GM21723 (cell line): Measurements from ENCODE around the gene PWWP2B.
A peak's percentile ranks its signal among the peaks of the same experiment; 100 is the strongest.
"Not testable (repeated sequence)": the region's sequence is repeated elsewhere in the genome, so short reads cannot be mapped to it uniquely, and the experiment has no call there.

Source experiments
- ATAC-seq: cut with Tn5 transposase; IDR thresholded peaks from one replicate; pipeline ENCODE4 v1.9.1; 2021; ENCODE audit warnings: mild to moderate bottlenecking, moderate library complexity; ENCODE audit not compliant: unreplicated experiment

PWWP2B gene

DNA sequence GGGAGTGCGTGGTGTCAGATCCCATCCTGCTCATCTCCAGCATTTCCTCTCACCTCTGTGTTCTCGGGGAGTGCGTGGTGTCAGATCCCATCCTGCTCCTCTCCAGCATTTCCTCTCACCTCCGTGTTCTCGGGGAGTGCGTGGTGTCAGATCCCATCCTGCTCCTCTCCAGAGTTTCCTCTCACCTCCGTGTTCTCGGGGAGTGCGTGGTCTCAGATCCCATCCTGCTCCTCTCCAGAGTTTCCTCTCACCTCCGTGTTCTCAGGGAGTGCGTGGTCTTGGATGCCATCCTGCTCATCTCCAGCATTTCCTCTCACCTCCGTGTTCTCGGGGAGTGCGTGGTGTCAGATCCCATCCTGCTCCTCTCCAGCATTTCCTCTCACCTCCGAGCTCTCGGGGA, 18.0 kb upstream of the PWWP2B start:
- not testable (repeated sequence) for ATAC-seq

DNA sequence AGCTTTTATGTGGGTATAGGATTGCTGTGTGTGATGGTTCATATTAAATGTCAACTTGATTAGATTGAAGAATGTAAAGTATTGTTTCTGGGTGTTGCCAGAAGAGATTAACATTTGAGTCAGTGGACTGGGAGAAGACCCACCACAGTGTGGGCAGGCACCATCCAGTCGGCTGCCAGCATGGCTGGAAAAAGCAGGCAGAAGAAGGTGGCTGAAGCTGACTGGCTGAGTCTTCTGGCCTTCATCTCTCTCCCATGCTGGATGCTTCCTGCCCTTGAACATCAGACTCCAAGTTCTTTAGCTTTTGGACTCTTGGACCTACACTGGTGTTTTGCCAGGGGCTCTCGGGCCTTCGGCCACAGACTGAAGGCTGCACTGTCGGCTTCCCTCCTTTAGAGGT, 16.0 kb upstream of the PWWP2B start:
- not testable (repeated sequence) for ATAC-seq

DNA sequence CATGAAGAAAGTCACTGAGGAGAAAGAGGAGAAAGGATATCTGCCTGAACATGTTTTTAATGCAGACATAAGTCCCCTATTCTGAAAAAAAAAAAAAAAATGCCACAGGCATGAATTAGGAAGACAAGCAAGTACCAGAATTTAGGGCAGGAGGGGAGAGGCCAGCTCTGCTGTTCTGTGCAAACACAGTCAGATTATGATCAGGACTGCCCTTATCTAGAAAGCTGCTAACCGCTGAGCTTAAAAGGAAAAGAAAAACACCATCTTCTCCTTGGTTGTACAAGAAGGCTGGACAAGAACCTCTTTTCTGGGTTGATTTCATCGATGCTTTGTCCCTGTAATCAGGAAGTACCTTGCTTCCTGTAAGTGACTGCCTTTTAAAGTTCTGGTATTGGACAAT, 15.3 kb upstream of the PWWP2B start:
- ATAC-seq = no peak

DNA sequence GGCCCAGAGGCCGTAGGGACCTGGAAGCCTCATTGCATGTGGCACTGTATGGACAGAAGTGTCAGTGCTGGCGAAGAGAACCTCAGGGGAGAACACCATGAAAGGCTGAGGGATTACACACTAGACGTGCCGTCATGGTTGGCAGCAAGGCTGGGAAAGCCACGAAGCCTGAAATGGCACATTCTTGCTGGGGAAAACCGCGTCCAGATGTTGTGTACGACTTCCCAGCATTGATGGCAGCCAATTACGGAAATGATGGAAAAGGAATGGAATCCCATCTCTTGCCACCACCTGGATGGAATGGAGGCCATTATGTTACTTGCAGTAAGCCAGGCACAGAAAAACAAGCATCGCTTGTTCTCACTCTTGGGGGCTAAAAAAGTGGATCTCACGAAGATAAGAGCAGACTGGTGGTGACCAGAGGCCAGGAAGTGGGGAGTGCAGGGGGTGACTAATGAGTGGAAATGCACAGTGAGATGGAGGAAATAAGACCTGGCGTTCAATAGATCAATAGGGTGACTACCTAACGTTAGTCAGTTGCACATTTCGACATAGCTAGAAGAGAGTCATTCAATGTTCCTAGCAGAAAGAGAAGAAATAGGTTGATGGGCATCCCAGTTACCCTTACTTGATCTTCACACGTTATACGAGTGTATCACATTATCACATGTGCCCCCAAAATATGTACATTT, 14.6 kb upstream of the PWWP2B start:
- no peak for ATAC-seq

DNA sequence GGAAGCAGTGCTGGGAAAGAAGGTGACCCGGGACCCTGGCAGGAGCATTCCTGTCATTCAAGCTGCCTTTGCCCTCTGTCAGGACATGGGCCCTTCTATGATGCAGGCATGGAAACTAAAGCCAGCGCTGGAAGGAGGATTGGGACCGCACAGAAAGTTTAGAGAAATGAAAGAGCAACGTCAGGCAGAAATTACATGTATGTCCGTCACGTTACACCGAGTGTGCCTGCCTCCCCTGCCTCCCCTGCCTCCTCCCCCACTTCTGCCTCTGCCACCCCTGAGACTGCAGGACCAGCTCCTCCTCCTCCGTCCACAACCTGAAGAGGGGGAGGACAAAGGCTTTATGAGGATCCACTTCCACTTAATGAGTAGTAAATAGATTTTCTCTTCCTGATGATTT, 13.9 kb upstream of the PWWP2B start:
- ATAC-seq = no peak

DNA sequence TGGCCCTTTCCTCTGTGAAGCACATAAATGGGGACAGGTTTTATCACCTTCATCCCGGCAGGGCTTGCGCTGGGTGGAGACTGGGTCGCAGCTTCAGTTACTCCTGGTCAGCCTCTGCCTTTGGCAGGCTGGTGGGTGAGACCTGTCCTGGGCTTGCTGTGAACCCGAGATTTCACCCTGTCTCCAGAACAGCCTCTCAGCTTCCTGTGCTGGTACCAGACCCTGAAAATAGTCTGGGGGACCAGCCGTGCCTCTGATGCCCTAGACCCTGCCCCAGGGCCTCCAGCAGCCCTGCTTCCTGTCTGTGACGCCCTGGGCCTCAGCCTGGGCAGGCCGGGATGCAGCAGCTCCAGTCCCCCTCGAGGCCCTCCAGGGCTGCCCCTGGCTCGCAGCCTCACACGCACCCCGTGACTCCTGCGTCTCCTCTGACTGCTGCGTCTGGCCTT, 13.2 kb upstream of the PWWP2B start:
- no peak for ATAC-seq

DNA sequence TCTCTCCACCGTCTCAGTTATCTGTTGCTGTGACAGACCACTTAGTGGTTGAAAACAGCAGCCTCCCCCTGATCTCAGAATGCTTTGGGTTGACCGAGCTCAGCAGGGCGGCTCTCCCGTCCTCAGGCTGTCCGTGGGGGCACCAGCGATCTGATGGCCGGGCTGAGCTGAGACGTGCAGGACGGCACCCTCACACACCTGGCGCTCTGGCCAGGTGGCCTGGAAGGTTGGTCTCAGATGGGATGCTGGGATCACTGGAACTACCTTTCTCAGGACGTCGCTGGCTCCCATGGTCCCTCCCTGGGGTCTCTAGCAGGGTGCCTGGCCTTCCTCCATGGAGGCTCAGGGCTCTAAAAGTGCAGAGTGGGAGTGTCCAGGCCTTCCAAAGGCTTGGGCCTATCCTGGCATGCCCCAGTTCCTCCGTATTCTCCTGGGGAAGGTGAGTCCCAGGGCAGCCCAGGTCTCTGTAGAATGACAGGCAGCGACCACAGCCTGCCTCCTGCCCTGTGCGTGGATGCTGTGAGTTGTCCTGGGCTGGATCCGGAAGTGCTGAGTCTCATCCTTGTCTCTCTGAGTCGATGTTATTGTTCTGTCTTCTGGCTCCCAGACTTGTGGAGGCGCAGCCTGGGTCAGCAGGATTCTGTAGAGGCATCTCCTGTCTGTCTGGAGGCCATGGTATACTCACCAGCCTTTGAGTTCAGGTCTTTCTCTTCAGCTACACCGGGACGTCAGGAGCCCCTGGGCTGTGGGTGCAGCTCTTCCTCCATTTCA, 12.2 kb upstream of the PWWP2B start:
- ATAC-seq = no peak

DNA sequence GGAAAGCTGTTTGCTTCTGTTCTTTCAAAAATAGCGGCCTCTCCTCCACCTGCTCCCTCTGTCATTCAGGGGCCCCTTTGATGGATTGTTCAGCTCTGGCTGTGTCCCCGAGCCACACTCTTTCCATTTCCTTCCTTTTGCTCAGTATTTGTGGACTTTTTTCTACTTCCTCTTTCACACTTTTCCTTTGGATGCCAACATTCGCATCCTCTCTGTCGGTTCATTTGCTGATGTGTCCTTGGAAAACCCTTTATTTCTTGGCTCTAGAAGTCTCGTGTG, 11.7 kb upstream of the PWWP2B start:
- no peak for ATAC-seq

DNA sequence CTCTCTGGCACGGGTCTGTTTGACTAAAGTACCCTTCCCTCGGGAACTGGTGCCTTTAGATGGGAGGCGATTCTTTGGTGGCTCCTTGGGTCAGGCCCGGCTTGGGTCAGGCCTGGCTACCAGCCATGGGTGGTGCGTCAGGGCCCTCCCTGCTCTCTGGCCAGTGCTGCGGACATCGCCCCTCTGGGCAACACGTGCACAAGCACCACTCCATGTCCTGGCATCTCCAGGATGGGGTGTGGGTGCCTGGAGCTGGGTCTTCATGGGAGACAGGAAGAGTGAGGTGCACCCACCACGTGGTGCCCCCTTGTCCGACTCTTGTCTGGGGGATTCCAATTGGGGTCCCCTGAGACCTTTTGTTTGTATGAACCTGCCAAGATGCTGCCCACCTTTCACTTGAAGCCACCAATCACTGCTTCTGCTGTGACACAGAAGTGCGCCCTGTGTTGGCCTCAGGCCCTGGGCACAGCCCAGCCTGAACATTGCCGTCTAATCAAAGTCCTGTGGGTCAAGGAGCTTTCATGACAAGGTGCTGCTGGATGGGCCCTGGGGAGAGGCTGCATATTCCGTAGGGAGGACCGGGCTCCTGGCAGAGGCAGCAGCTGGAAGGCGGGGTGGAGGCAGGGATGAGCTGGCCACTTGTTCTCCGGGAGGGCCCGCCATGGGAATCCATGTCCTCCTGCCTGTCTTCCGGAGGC, 11.1 kb upstream of the PWWP2B start:
- ATAC-seq = no peak

DNA sequence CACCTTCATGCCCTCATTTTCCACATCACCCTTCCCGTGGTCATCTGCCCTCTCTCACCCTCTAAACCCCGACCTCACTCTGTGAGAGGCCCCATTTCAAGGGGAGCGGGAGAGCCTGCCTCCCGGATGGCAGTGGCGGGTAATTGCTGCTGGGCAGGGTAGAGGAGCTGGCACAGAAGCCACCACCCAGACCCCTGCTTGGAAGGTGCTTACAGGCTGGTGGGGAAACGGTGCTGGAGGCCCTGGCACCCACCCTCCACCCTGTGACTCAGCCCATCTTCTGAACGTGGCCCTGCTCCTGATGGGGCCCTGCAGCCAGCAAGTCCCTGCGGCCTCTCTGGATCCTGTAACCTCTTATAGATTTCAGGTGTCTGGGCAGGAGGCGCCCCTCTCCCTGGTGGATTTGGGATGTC, 10.6 kb upstream of the PWWP2B start:
- no peak for ATAC-seq

DNA sequence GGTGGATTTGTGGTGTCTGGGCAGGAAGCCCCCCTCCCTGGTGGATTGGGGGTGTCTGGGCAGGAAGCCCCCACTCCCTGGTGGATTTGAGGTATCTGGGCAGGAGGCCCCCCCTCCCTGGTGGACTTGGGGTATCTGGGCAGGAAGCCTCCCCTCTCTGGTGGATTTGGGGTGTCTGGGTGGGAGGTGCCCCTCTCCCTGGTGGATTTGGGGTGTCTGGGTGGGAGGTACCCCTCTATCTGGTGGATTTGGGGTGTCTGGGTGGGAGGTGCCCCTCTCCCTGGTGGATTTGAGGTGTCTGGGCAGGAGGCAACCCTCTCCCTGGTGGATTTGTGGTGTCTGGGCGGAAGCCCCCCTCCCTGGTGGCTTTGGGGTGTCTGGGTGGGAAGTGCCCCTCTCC, 10.1 kb upstream of the PWWP2B start:
- not testable (repeated sequence) for ATAC-seq

DNA sequence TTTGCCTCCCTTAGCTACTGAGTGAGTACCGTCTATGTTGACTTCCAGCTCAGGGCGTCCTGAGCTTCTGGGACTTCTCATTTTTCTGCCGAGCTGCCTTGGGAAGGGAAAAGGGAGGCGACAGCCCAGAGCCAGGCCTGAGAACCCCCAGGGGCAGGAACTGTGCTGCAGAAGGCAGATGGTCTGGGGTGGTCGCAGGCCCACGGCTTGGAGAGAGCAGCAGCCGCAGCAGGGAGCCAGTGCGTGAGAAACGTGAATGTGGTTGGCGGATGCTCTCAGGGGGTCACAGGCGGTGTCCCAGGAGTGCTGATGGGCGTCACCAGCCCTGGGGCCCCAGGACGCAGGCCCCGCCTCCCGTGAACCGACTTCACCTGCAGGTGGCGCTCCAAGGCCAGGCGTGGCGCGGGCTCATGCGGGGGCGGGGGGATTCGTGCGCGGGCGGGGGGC, 9.2 kb upstream of the PWWP2B start:
- peak; percentile 58 for ATAC-seq

DNA sequence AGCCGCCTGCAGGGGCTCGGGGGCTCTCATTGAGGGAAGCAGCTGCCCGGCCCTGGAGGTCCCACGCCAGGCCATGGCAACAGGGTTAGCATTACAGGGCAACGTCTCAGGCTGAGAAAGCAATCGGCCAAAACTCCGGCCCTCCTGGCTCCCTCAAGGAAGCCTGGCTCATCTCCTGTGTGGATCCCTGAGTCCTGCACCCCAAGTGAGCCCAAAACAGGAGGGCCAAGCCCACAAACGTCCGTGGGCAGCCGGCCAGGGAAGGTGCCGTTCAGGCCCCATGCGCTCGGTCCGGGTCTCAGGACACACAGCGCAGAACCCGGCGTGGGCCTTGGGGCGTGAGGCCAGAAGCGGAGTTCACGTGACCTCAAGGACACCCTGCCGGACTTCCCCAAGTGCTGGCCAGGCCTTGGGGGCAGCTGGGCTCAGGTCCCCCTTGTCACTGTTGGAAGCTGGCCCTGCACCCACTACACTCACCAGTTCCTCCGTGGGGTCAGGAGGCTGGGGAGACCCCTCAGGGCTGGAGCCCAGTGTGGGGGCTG, 8.0 kb upstream of the PWWP2B start:
- ATAC-seq = no peak

DNA sequence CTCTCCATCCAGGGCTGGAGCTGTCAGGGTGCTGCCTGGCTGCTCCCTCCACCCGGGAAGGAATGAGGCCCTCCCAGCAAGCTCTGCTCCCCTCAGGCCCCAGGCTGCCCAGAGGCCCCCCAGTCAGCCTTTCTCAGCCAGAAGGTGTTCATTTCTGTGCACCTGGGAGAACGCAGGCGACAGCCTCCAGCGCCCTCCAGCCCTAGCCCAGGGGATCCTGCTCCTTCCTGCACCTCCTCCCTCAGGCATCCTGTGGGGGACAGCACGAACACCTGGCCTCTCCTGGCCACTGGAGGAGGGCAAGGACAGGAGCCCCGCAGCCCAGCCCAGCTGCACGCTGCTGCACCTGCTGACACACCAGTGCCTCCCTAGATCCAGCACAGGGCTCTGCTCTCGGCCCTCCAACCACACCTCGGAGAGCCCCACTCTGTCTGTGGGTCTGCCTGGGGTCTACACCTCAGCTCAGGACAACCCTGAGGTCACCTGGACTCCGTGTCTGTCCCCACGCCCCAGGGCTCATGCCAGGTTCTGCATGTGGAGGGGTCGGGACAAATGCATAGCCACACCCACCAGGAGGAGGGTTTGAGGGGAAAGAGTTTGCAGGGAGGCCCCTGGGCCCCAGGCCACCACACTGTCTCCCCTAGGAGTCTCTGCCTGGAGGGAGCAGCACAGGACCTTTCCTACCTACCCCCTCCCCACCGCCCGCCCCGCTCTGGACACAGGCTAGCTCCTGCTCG, 7.4 kb upstream of the PWWP2B start:
- no peak for ATAC-seq

DNA sequence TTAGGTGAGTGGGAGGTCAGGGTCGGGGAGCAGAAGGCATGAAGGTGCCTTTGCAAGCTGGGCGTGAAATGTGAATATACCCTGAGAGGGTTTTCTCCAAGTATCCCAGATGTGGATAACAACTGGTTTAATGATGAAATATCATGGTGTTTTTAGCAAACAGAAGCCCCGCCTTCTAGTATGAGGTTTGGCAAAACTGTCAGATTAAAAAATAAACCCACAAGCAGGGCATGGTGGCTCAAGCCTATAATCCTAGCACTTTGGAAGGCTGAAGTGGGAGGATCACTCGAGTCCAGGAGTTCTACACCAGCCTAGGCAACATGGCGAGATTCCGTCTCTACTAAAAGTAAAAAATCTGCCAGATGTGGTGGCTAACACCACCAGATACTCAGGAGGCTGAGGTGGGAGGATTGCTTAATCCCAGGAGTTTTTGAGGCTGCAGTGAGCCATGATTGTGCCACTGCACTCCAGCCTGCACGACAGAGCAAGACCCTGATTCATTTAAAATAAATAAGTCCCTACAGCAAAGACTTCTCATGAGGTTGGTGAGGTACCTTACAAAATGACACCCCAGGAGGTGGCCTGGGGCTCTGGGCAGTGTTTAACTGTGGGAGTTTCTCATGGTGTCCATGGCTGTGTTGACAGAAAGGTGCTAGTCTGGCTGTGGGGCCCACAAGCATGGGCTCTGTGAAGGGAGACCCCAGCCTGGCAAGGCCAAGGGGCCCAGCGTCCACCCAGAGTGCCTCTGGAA, 6.7 kb upstream of the PWWP2B start:
- ATAC-seq = no peak

DNA sequence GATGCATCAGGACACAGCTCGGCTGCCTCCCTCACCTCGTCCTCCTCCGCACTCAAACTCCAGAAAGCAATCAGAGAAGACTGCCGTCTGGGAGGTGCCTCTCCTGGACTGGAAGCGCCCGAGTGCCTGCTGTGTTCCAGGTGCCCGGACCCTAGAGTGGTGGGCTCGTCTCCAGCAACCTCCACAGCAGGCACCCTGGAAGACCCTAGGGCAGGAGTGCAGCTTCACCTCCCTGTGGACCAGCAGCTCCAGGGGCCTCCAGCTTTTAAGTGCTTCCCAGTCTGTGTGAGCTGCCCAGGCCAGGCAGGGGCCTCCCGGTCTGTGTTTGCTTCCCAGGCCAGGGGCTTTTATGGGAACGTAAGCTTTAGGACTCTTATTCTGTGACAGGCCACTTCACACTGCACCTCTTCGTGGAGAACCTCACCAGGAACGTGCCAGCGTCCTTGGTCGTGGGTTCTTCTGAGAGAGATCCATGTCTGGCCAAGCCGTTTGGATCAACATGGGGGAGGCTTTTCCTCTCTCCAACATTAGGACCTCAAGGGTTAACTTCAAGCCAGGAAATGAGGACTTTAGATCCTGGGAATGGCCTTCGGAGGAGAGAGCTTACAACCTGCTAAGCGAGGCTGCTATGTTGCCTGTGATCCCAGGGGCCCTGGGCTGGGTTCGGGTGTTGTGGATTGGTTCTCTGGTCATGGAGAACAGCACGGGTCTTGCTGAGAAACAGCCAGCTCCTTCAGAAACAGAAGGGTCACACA, 5.9 kb upstream of the PWWP2B start:
- ATAC-seq = no peak

DNA sequence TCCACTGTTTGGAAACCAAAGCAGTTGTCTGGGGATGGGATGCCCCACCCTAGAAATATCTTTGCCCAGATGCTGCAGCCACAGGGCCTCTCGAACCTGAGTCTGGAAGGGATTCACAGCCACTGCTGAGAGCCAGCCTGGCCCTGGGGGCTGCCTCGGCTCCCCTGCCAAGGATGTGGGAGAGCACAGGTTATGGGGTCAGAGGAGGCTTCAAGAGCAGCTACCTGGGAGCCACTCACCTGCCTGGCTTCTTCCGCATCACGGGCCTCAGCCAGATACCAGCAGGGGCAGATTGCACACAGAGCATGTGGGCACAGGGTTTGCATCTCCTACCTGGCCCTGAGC, 5.4 kb upstream of the PWWP2B start:
- no peak for ATAC-seq

DNA sequence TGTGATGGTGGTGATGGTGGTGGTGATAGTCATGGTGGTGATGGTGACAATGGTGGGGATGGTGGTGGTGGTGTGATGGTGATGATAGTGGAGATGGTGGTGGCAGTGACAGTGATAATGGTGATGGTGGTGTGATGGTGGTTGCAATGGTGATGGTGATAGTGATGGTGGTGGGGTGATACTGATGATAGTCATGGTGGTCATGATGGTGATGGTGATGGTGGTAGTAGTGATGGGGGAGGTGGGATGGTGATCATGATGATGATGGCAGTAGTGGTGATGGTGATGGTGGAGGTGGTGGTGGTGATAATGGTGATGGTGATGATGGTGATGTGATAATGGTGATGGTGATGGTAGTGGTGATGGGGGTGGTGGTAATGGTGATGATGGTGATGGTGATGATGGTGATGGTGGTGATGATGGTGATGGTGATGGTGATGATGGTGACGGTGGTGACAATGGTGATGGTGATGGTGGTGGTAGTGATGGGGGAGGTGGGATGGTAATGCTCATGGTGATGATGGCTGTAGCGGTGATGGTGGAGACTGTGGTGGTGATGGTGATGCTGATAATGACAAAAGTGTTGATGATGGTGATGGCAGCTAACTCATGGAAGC, 4.7 kb upstream of the PWWP2B start:
- no peak for ATAC-seq
